Nephron (organoid): ENCODE measurements around the gene PRODH.
"Not testable (repeated sequence)": the region's sequence is repeated elsewhere in the genome, so short reads cannot be mapped to it uniquely, and the experiment has no call there.

Experiments used
- H3K27ac Mint-ChIP-seq, 3 experiments: 2 replicates each; pipeline ENCODE4 v1.8.0; 2020; ENCODE audit warnings: mixed read lengths in 3 of 3, mild to moderate bottlenecking in 2 of 3, moderate library complexity in 1 of 3
- H3K27me3 Mint-ChIP-seq: 2 replicates; pipeline ENCODE4 v1.8.0; 2021; ENCODE audit warnings: low read depth, mild to moderate bottlenecking, moderate library complexity, mixed read lengths
- H3K36me3 Mint-ChIP-seq: 2 replicates; pipeline ENCODE4 v1.8.0; 2020; ENCODE audit warnings: low read depth, mixed read lengths
- H3K4me1 Mint-ChIP-seq: 2 replicates; pipeline ENCODE4 v1.8.0; 2020; ENCODE audit warnings: mixed read lengths
- H3K4me3 Mint-ChIP-seq, 3 experiments: 2 replicates each; pipeline ENCODE4 v1.8.0; 2020; ENCODE audit warnings: mild to moderate bottlenecking in 3 of 3, mixed read lengths in 3 of 3, moderate library complexity in 2 of 3
- H3K9me3 Mint-ChIP-seq: 2 replicates; pipeline ENCODE4 v1.8.0; 2020; ENCODE audit warnings: mixed read lengths
- TF ChIP-seq, protein P1 (sequence below), 3 experiments: fragments of 200-600 bp; sonication (generic); IDR thresholded peaks; one replicate each; pipeline ENCODE4 v1.5.0; 2021; ENCODE audit warnings: antibody characterized with exemption in 3 of 3; ENCODE audit not compliant: unreplicated experiment in 3 of 3

PRODH gene

DNA sequence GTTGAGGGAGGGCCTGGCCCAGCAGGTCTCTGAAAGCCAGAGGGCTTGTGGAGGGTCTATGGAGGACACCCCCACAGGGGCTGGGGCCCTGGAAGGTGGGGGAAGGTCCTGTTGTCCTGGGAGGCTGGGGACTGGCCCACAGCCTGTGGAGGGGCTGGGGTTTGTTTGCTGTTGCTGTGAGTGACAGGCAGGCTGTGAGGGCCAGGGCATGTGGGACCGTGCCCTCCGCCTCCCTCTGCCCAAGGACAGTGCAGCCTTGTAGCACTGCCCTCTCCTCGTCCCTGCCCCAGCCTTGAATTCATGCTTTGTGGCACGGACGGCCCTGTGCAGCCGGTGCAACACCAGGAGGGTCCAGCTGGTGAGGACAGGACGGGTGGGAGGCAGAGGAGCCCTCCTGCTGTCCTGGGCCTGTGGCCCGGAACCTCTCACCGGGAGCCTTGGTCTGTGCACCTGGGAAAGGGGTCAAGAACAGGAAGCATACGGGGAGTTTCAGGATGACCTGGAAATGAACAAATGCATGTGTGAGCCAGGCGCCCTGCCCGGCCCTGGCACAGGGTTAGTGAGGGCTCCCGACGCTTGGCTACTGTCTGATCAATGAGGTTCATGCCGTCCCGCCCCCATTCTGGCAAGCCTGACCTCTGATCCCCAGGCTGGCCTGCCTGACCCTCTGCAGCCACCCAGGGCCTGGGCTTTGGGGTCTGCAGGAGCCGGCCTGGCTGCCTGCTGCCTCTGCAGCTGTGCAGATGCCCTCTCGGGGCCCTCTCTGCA lies 37.4 kb upstream of the PRODH start:
- TF ChIP-seq, protein P1, sequence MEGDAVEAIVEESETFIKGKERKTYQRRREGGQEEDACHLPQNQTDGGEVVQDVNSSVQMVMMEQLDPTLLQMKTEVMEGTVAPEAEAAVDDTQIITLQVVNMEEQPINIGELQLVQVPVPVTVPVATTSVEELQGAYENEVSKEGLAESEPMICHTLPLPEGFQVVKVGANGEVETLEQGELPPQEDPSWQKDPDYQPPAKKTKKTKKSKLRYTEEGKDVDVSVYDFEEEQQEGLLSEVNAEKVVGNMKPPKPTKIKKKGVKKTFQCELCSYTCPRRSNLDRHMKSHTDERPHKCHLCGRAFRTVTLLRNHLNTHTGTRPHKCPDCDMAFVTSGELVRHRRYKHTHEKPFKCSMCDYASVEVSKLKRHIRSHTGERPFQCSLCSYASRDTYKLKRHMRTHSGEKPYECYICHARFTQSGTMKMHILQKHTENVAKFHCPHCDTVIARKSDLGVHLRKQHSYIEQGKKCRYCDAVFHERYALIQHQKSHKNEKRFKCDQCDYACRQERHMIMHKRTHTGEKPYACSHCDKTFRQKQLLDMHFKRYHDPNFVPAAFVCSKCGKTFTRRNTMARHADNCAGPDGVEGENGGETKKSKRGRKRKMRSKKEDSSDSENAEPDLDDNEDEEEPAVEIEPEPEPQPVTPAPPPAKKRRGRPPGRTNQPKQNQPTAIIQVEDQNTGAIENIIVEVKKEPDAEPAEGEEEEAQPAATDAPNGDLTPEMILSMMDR (IDR thresholded peaks at IDR 0.05; ENCODE audit: unreplicated experiment in 3 of 3) = no peak
- no peaks in the 10 kb centered on the region for H3K36me3 Mint-ChIP-seq
- peaks cover 2% of the 10 kb centered on the region for H3K9me3 Mint-ChIP-seq
- peaks cover 12% of the 10 kb centered on the region for H3K27me3 Mint-ChIP-seq
- no peaks in the 10 kb centered on the region for H3K4me1 Mint-ChIP-seq
- H3K4me3 Mint-ChIP-seq = peak overlapping the region in 1 of 3 experiments; percentile 60
- no peak overlapping the region for H3K27ac Mint-ChIP-seq

DNA sequence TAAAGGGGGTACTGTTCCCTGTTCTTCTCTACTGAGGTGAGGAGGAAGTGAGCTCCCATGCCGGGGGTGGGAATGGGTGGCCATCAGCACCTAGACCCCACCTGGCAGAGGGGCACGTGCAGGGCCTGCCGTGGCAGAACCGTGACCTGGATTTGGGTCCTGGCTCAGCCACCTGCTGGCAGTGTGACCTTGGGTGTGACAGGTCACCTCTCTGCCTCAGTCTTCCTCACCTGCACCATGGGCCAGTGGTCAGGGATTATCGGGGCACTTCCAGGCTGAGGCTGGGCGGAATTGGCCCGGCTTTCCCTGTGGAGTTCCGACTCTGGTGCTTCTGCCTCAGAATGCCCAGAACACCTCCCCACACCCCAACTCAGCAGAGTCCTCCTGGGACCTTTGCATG lies 36.5 kb upstream of the PRODH start:
- H3K27ac Mint-ChIP-seq, H3K4me1 Mint-ChIP-seq, H3K4me3 Mint-ChIP-seq, H3K9me3 Mint-ChIP-seq, H3K36me3 Mint-ChIP-seq: not testable (repeated sequence)
- H3K27me3 Mint-ChIP-seq = peaks cover 17% of the 10 kb centered on the region

- not testable (repeated sequence) for H3K4me1 Mint-ChIP-seq, H3K27ac Mint-ChIP-seq, H3K9me3 Mint-ChIP-seq, H3K36me3 Mint-ChIP-seq
- H3K4me3 Mint-ChIP-seq = peak overlapping the region; percentile 76 to 87 (median 84)
- peaks cover 17% of the 10 kb centered on the region for H3K27me3 Mint-ChIP-seq
Observed at GRCh38 chr22:18972029-18972428, 35.9 kb upstream of the PRODH start.

GRCh38 chr22:18971321-18971751 lies 35.2 kb upstream of the PRODH start:
- H3K4me1 Mint-ChIP-seq = no peaks in the 10 kb centered on the region
- H3K9me3 Mint-ChIP-seq = no peaks in the 10 kb centered on the region
- TF ChIP-seq, protein P1 (IDR thresholded peaks at IDR 0.05; ENCODE audit: unreplicated experiment in 3 of 3) = no peak
- H3K36me3 Mint-ChIP-seq = no peaks in the 10 kb centered on the region
- H3K4me3 Mint-ChIP-seq = peak overlapping the region in 2 of 3 experiments; percentile 76 to 87
- H3K27ac Mint-ChIP-seq = no peak overlapping the region
- H3K27me3 Mint-ChIP-seq = peaks cover 20% of the 10 kb centered on the region

GRCh38 chr22:18970948-18971315 lies 34.8 kb upstream of the PRODH start:
- no peaks in the 10 kb centered on the region for H3K9me3 Mint-ChIP-seq
- TF ChIP-seq, protein P1 (IDR thresholded peaks at IDR 0.05; ENCODE audit: unreplicated experiment in 3 of 3) = no peak
- no peaks in the 10 kb centered on the region for H3K36me3 Mint-ChIP-seq
- H3K4me3 Mint-ChIP-seq = peak overlapping the region in 2 of 3 experiments; percentile 48 to 64
- no peaks in the 10 kb centered on the region for H3K4me1 Mint-ChIP-seq
- H3K27me3 Mint-ChIP-seq = peaks cover 20% of the 10 kb centered on the region
- H3K27ac Mint-ChIP-seq = no peak overlapping the region

DNA sequence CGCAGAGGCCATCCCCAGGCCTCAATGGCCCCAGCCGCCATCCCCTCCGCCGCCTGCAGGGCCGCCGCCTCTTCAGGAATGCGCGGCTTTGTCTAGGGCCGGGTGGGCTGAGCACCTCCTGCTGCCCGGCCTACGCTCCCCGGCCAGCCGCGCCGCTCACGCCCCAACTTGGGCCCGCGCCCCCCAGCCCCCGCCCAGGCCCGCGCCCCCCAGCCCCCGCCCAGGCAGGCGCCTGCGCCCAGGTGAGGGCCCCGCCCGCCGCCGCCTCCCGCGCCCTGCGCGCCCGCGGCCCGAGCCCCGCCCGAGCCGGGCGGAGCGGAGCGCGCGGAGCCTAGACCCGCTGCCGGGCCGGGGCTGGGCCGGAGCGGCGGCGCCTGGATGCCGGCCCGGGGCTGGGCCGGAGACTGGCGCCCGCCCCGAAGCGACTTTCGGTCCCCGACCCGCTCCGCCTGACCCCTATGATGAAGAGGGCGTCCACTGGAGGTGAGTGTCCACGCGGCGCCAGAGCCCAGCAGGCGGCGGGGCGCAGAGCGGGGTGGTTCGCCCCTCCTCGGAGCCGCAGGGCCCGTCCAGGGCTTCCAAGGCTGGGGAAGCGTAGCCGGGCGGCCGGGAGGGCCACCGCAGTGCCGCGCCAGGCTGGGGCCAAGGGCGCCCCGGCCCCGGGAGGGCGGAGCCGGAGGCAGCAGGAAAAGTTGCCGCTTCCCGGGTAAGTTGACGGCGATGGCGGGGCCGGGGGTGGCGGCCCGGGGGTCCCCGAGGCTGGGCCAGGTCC lies 34.3 kb upstream of the PRODH start:
- no peaks in the 10 kb centered on the region for H3K4me1 Mint-ChIP-seq
- H3K9me3 Mint-ChIP-seq = no peaks in the 10 kb centered on the region
- H3K27me3 Mint-ChIP-seq = peaks cover 20% of the 10 kb centered on the region
- H3K27ac Mint-ChIP-seq = no peak overlapping the region
- no peaks in the 10 kb centered on the region for H3K36me3 Mint-ChIP-seq
- TF ChIP-seq, protein P1 (IDR thresholded peaks at IDR 0.05; ENCODE audit: unreplicated experiment in 3 of 3) = peak in 2 of 3 experiments; percentile 23
- H3K4me3 Mint-ChIP-seq = peak overlapping the region in 1 of 3 experiments; percentile 64

DNA sequence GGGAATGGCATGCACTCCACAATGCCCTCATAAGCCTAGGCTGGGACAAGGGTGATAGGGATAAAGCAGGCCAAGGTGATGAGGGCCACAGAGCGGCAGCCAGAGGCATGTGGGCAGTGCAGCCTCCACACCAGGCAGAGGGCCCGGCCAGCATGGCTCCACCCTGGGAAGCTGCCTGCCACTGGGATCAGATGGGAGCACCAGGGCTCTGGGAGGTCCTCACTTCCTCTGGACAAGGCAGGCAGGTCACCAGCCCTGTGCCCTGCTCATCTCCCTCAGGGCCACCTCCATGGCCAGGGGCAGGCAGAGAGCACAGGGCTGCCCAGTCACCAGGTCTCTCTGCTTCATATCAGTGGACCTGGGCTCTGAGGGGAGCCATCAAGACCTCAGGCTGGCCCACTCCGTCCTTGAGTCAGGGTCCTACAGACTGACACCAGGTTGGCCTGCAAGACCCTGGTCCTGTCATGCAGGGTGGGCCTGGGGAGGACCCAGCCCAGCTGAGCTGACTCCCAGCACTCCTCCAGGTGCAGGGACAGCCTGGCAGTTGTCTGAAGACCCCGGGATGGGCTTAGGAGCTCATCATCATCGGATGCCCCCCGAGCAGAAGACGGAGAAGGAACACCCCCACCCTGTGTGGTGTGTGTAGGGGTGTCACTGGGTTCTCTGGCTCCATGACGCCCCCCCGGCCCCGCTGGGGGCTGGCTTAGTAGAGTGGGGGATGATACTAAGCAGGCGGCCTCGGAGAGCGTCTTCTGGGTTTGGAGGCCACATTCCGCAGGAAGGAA lies 33.3 kb upstream of the PRODH start:
- not testable (repeated sequence) for H3K9me3 Mint-ChIP-seq, H3K27ac Mint-ChIP-seq, H3K36me3 Mint-ChIP-seq, H3K4me1 Mint-ChIP-seq
- Mint-ChIP-seq H3K4me3 (peak overlapping the region; percentile 73 to 82 (median 79)), H3K27me3 (peaks cover 20% of the 10 kb centered on the region)
